Tibial nerve (tissue), 4 donors: ENCODE measurements around the gene KCTD11. TPM values are rescaled to one million over a fixed set of nuclear protein-coding genes. Genes with fewer than 3 reads are reported as not detected.
"Not testable (repeated sequence)": the region's sequence is repeated elsewhere in the genome, so short reads cannot be mapped to it uniquely, and the experiment has no call there.

ENCODE experiments used
- DNase-seq, 2 donors: peaks; one replicate each; pipeline ENCODE4 v3.0.0-alpha.2; 2019; ENCODE audit warnings: low spot score in 2 of 2
- H3K27ac ChIP-seq, 4 donors: fragments of 200-600 bp; sonication (generic) in 3 of 4; one replicate each; pipeline ENCODE4 v1.5.1; 2017 to 2019; ENCODE audit warnings: mild to moderate bottlenecking in 1 of 4
- H3K27me3 ChIP-seq, 2 donors: fragments of 200-600 bp; sonication (generic) in 1 of 2; one replicate each; pipeline versions ENCODE4 v1.5.1 to v1.6.0; 2017 to 2019
- H3K36me3 ChIP-seq, 3 donors: fragments of 200-600 bp; sonication (generic); one replicate each; pipeline ENCODE4 v1.5.1; 2018 to 2019
- H3K4me1 ChIP-seq, 4 donors: fragments of 200-600 bp; sonication (generic) in 3 of 4; one replicate each; pipeline ENCODE4 v1.5.1; 2017 to 2019
- H3K4me3 ChIP-seq, 4 donors: fragments of 200-600 bp; sonication (generic) in 3 of 4; one replicate each; pipeline ENCODE4 v1.5.1; 2017 to 2019; ENCODE audit warnings: mild to moderate bottlenecking in 1 of 4, moderate library complexity in 1 of 4
- H3K9me3 ChIP-seq, 4 donors: fragments of 200-600 bp; sonication (generic) in 3 of 4; one replicate each; pipeline ENCODE4 v1.5.1; 2017 to 2019
- EP300 ChIP-seq, 2 donors: sonication (generic); formaldehyde crosslinking; IDR thresholded peaks; one replicate each; pipeline ENCODE4 v1.6.1; 2017; ENCODE audit warnings: antibody characterized with exemption in 2 of 2, mild to moderate bottlenecking in 1 of 2
- POLR2A ChIP-seq, 2 donors: fragments of 450-650 bp; IDR thresholded peaks; one replicate each; pipeline ENCODE4 v1.6.1; 2017; ENCODE audit warnings: antibody characterized with exemption in 2 of 2, mild to moderate bottlenecking in 2 of 2, moderate library complexity in 2 of 2
- WGBS, 2 donors: methylation state at CpG; one replicate each; pipeline ENCODE4 v1.1.5; 2018; 5-methylcytosine and 5-hydroxymethylcytosine counted together
- total RNA-seq, 4 donors: library from RNA; depleted of rRNA; stranded (reverse); fragments of >200 nt; gene quantifications; one replicate each; pipeline ENCODE4 v1.1.0, GENCODE V29; 2016
- TF ChIP-seq, protein P1 (sequence below), 5 experiments: fragments of 200-600 bp in 3 of 5; fragments of 450-650 bp in 2 of 5; sonication (generic) in 3 of 5; IDR thresholded peaks; one replicate each; pipeline ENCODE4 v1.5.1; 2016 to 2019; ENCODE audit warnings: antibody characterized with exemption in 5 of 5, mild to moderate bottlenecking in 3 of 5, moderate library complexity in 2 of 5

The KCTD11 gene
- total RNA-seq, 4 donors from 2014 or later, result 25.3 to 35.4 (median 28.7) TPM

GRCh38 chr17:7356072-7356549 is 4.1 kb downstream of the KCTD11 start:
- DNase-seq, result peak; percentile 58 to 79
- no peaks in the 10 kb centered on the region for H3K36me3 ChIP-seq
- H3K4me1 ChIP-seq, result peaks cover 0 to 56% (median 29%) of the 10 kb centered on the region in 4 donors
- H3K4me3 ChIP-seq, result peak overlapping the region in 3 of 4 donors; percentile 10 to 71 (median 26)
- H3K27ac ChIP-seq, result peak overlapping the region; percentile 91 to 100 (median 96)
- no peaks in the 10 kb centered on the region for H3K9me3 ChIP-seq
- no peaks in the 10 kb centered on the region for H3K27me3 ChIP-seq
- WGBS, 2 donors, result 5 to 10% methylated on average over 5 to 12 of the region's 12 CpGs
- TF ChIP-seq, protein P1, sequence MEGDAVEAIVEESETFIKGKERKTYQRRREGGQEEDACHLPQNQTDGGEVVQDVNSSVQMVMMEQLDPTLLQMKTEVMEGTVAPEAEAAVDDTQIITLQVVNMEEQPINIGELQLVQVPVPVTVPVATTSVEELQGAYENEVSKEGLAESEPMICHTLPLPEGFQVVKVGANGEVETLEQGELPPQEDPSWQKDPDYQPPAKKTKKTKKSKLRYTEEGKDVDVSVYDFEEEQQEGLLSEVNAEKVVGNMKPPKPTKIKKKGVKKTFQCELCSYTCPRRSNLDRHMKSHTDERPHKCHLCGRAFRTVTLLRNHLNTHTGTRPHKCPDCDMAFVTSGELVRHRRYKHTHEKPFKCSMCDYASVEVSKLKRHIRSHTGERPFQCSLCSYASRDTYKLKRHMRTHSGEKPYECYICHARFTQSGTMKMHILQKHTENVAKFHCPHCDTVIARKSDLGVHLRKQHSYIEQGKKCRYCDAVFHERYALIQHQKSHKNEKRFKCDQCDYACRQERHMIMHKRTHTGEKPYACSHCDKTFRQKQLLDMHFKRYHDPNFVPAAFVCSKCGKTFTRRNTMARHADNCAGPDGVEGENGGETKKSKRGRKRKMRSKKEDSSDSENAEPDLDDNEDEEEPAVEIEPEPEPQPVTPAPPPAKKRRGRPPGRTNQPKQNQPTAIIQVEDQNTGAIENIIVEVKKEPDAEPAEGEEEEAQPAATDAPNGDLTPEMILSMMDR (IDR thresholded peaks at IDR 0.05), result peak; percentile 78 to 93 (median 89)
- TF ChIP-seq POLR2A (IDR thresholded peaks at IDR 0.05), result no peak

- whole genome bisulfite sequencing, 2 donors, result 29 to 34% methylated on average over 8 of the region's 8 CpGs
- no peaks in the 10 kb centered on the region for H3K9me3 ChIP-seq
- H3K36me3 ChIP-seq, result no peaks in the 10 kb centered on the region
- TF ChIP-seq EP300 (IDR thresholded peaks at IDR 0.05) (peak; percentile 28 to 83), POLR2A (IDR thresholded peaks at IDR 0.05) (peak in 1 of 2 donors; percentile 38)
- TF ChIP-seq, protein P1 (IDR thresholded peaks at IDR 0.05), result no peak
- H3K27me3 ChIP-seq, result no peaks in the 10 kb centered on the region
- no peak for DNase-seq
- peak overlapping the region; percentile 91 to 100 (median 96) for H3K27ac ChIP-seq
- H3K4me3 ChIP-seq, result peak overlapping the region in 3 of 4 donors; percentile 10 to 71 (median 26)
- H3K4me1 ChIP-seq, result peaks cover 0 to 56% (median 29%) of the 10 kb centered on the region in 4 donors
Measured at GRCh38 chr17:7356756-7357155, 4.8 kb downstream of the KCTD11 start.

DNA sequence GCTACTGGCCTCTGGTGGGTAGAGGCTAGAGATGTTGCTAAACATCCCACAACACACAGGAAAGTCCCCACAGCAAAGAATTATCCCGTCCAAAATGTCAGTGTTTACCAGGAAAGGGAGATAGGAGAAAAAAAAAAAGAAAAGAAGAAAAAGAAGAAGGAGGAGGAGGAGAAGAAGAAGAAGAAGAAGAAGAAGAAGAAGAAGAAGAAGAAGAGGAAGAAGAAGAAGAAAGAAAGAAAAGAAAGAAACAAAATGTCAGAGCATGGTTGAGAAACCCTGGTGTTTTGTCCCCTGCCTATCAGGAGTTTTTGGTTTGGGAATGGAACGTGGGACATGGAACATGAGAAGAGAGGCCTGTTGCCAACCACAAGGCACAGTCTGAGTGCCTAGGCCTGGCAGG is 5.4 kb downstream of the KCTD11 start:
- Histone ChIP-seq H3K9me3 (no peaks in the 10 kb centered on the region), H3K4me1 (peaks cover 0 to 54% (median 29%) of the 10 kb centered on the region in 4 donors), H3K27ac (peak overlapping the region; percentile 91 to 100 (median 96)), H3K27me3 (no peaks in the 10 kb centered on the region), H3K36me3 (no peaks in the 10 kb centered on the region), H3K4me3 (no peak overlapping the region)
- no peak for TF ChIP-seq POLR2A (IDR thresholded peaks at IDR 0.05)
- no peak for TF ChIP-seq EP300 (IDR thresholded peaks at IDR 0.05)
- TF ChIP-seq, protein P1 (IDR thresholded peaks at IDR 0.05), result no peak
- WGBS, 2 donors, result 40 to 54% methylated on average over 2 of the region's 2 CpGs
- DNase-seq, result no peak

DNA sequence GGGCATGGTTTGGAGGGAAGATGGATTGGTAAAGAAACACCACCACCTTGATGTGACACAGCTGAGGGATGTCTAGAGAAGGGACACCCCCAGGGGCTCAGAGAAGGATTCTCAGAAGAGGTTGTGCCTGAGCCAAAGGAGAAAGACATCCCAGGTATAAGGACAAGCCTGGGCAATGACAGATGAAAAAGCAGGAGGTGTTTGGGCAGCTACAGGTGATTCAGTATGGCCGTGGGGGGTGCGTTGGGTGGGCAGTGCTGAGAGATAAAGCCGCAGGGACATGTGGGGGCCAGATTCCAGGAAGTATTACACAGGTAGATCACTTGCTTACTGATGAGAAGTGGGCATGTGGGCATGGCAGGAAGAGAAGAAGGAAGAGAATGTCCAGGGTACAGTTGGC is 9.9 kb downstream of the KCTD11 start:
- H3K4me1 ChIP-seq, result peaks cover 0 to 9% (median 3%) of the 10 kb centered on the region in 4 donors
- 54 to 76% methylated on average over 3 of the region's 3 CpGs for WGBS, 2 donors
- no peak overlapping the region for H3K27ac ChIP-seq
- no peaks in the 10 kb centered on the region for H3K27me3 ChIP-seq
- no peak overlapping the region for H3K4me3 ChIP-seq
- no peaks in the 10 kb centered on the region for H3K36me3 ChIP-seq
- no peak for DNase-seq
- no peak for TF ChIP-seq POLR2A (IDR thresholded peaks at IDR 0.05)
- TF ChIP-seq, protein P1 (IDR thresholded peaks at IDR 0.05), result no peak
- TF ChIP-seq EP300 (IDR thresholded peaks at IDR 0.05), result no peak
- H3K9me3 ChIP-seq, result no peaks in the 10 kb centered on the region

DNA sequence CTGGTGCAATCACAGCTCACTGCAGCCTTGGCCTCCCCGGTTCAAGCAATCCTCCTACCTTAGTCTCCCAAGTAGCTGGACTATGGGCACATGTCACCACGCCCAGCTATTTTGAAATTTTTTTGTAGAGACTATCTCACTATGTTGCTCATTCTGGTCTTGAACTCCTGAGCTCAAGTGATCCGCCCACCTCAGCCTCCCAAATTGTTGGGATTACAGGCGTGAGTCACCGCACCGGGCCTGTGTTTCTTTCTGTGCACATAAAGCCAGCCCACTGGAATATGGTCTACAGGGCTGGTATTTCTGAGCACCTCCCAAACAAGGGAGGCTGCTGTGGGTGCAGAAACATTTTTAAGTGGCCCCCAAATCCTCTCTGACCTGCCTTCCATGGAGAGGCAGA is 11.3 kb downstream of the KCTD11 start:
- Histone ChIP-seq H3K27me3 (no peaks in the 10 kb centered on the region), H3K27ac (no peak overlapping the region), H3K9me3 (no peaks in the 10 kb centered on the region), H3K4me3 (no peak overlapping the region), H3K36me3 (no peaks in the 10 kb centered on the region), H3K4me1 (no peaks in the 10 kb centered on the region)
- DNase-seq, result no peak
- 86 to 90% methylated on average over 6 of the region's 6 CpGs for WGBS, 2 donors
- TF ChIP-seq POLR2A (IDR thresholded peaks at IDR 0.05) (no peak), EP300 (IDR thresholded peaks at IDR 0.05) (no peak)
- TF ChIP-seq, protein P1 (IDR thresholded peaks at IDR 0.05), result no peak

DNA sequence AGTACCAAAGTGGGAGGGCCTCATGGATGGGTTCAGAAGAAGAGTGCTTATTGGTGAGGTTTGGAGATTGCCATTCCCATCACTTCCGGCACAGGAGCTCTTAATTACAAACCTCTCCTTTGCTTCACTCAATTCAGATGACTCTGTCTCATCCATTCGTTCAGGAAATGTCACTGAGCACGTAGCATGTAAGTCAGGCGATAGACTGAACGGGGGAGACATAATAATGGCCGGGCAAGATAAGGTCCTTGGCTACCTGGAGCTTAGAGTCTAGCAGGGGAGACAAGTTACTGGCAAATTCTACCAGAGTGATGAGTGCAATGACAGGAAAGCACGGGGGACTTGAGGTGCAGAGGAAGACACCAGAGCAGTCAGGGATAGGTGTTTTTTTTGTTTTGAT is 14.0 kb downstream of the KCTD11 start:
- not testable (repeated sequence) for H3K4me3 ChIP-seq, H3K9me3 ChIP-seq, DNase-seq, H3K36me3 ChIP-seq, H3K27me3 ChIP-seq, H3K4me1 ChIP-seq, H3K27ac ChIP-seq
- WGBS, 2 donors, result 92 to 93% methylated on average over 6 to 7 of the region's 7 CpGs
